Tibial artery (tissue), 4 donors: Measurements from ENCODE around the gene MDN1.

ENCODE experiments used
- DNase-seq, 2 donors: peaks; one replicate each; pipeline ENCODE4 v3.0.0-alpha.2; 2019
- H3K27ac ChIP-seq, 2 donors: fragments of 200-600 bp; sonication (generic) in 1 of 2; 1 replicate in 1 of 2; 2 replicates in 1 of 2; pipeline ENCODE4 v1.5.1; 2018 to 2019; ENCODE audit warnings: mild to moderate bottlenecking in 1 of 2
- H3K27me3 ChIP-seq, 2 donors: fragments of 200-600 bp; sonication (generic) in 1 of 2; one replicate each; pipeline versions ENCODE4 v1.5.1 to v1.6.0; 2016 to 2019
- H3K36me3 ChIP-seq, 3 donors: fragments of 200-600 bp; sonication (generic) in 2 of 3; one replicate each; pipeline ENCODE4 v1.5.1; 2016 to 2019; ENCODE audit warnings: mild to moderate bottlenecking in 2 of 3
- H3K4me1 ChIP-seq, 4 donors: fragments of 200-600 bp; sonication (generic) in 2 of 4; 1 replicate in 3 of 4; 2 replicates in 1 of 4; pipeline ENCODE4 v1.5.1; 2016 to 2019
- H3K4me3 ChIP-seq, 2 donors: fragments of 200-600 bp; sonication (generic) in 1 of 2; 1 replicate in 1 of 2; 2 replicates in 1 of 2; pipeline ENCODE4 v1.5.1; 2018 to 2019; ENCODE audit warnings: mild to moderate bottlenecking in 2 of 2
- H3K9me3 ChIP-seq, 3 donors: fragments of 200-600 bp; sonication (generic) in 1 of 3; one replicate each; pipeline ENCODE4 v1.5.1; 2016 to 2019
- intact Hi-C: fragments of 100-400 bp; cut with DNase I; formaldehyde crosslinking; loops from one replicate; pipeline ENCODE4 v1.15.0; 2023; ENCODE audit warnings: low total_unique reads
- TF ChIP-seq, protein P1 (sequence below), 2 experiments: fragments of 200-600 bp in 1 of 2; fragments of 450-650 bp in 1 of 2; IDR thresholded peaks; one replicate each; pipeline ENCODE4 v1.5.1; 2017 to 2019; ENCODE audit warnings: antibody characterized with exemption in 2 of 2, mild to moderate bottlenecking in 1 of 2, moderate library complexity in 1 of 2

Gene MDN1

GRCh38 chr6:89670935-89671565, 148.5 kb downstream of the MDN1 start:
- Histone ChIP-seq H3K27ac (peak overlapping the region in 1 of 2 donors; percentile 4), H3K4me3 (no peak overlapping the region), H3K36me3 (peaks cover 34 to 64% (median 58%) of the 10 kb centered on the region in 3 donors), H3K27me3 (no peaks in the 10 kb centered on the region), H3K4me1 (peaks cover 0 to 40% (median 4%) of the 10 kb centered on the region in 4 donors), H3K9me3 (no peaks in the 10 kb centered on the region)
- intact Hi-C loops, result no loop called here
- TF ChIP-seq, protein P1, sequence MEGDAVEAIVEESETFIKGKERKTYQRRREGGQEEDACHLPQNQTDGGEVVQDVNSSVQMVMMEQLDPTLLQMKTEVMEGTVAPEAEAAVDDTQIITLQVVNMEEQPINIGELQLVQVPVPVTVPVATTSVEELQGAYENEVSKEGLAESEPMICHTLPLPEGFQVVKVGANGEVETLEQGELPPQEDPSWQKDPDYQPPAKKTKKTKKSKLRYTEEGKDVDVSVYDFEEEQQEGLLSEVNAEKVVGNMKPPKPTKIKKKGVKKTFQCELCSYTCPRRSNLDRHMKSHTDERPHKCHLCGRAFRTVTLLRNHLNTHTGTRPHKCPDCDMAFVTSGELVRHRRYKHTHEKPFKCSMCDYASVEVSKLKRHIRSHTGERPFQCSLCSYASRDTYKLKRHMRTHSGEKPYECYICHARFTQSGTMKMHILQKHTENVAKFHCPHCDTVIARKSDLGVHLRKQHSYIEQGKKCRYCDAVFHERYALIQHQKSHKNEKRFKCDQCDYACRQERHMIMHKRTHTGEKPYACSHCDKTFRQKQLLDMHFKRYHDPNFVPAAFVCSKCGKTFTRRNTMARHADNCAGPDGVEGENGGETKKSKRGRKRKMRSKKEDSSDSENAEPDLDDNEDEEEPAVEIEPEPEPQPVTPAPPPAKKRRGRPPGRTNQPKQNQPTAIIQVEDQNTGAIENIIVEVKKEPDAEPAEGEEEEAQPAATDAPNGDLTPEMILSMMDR (IDR thresholded peaks at IDR 0.05), result no peak
- no peak for DNase-seq

DNA sequence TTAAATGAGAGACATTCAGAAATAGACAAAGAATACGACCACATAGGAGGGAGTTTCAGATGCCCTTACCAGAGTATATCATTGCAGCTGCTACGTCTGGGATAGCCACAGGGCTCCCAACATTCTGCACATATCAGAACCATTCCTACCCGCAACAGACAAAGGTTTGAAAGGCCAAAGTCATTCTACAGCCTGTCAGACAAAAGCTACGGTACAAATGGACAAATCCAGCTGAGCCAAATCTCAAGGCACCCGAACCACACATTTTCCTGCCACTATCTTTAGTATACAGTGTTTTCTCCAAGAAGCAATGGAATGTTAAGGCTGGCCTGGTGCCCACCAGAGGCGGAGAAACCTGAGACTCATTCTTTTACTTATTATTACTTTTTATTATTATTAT, 150.6 kb downstream of the MDN1 start:
- Histone ChIP-seq H3K27me3 (no peaks in the 10 kb centered on the region), H3K27ac (peak overlapping the region in 1 of 2 donors; percentile 40), H3K4me1 (peaks cover 0 to 38% (median 2%) of the 10 kb centered on the region in 4 donors), H3K4me3 (no peak overlapping the region), H3K9me3 (no peaks in the 10 kb centered on the region), H3K36me3 (peaks cover 18 to 58% (median 54%) of the 10 kb centered on the region in 3 donors)
- intact Hi-C loops, result no loop called here
- DNase-seq, result no peak
- TF ChIP-seq, protein P1 (IDR thresholded peaks at IDR 0.05), result no peak

DNA sequence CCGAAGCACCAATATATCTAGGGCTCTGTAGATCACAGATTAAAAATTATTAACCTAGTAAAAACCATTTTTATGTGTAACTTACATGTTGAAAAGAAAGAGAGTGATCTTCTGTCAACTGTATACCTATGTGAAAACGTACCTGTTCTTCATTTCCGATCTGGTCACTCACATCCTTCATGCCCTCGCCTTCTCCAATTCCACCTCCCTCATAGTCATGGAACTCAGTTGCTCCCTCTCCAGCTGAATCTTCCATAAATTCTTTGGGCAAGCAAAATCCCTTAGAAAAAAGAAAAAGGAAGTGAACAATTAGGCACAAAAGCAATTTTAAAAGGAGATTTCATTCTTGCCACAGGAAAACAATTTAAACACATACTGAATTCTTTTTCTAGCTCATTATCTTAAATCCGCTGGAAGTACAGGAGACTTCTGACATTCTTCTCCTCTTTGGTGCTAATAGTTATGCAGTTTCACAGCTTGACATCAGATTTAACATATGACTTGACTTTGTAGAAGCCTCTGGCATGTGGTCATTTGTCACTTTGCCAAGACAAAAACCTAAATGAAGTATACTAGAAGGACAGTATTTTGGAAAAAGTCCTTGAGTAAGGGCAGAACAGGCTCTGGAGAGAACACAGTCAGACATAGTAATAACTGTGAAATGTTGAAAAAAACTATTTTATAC, 151.6 kb downstream of the MDN1 start:
- Histone ChIP-seq H3K27me3 (no peaks in the 10 kb centered on the region), H3K4me3 (no peak overlapping the region), H3K36me3 (peaks cover 17 to 58% (median 54%) of the 10 kb centered on the region in 3 donors), H3K9me3 (no peaks in the 10 kb centered on the region), H3K4me1 (peaks cover 0 to 38% (median 2%) of the 10 kb centered on the region in 4 donors), H3K27ac (peak overlapping the region in 1 of 2 donors; percentile 40)
- TF ChIP-seq, protein P1 (IDR thresholded peaks at IDR 0.05), result no peak
- intact Hi-C loops, result no loop called here
- no peak for DNase-seq

DNA sequence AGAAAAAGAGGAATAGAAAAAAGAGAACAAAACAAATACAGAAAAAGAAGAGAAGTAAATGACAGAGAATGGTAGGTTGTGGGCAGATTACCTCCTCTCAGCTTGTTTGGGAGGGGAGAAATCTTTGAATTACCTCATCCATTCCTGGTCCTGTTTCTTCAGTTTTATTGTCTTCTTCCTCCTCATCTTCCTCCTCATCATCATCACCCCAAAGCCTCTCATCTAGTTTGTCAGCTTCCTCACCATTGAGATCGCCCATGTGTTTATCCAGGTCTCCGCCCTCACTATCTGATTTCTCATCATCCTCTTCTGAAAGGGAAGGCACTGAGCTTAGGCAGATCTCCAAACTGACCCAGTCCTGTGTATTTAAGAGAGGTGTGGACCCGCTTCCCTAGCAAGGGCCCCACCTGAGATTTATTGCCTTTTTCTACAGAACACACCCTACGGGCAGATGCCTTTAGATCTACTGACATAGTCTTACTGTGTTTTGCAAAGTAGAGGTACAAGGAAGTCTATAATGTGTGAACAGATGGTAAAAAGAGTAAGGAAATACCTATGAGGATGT, 156.9 kb downstream of the MDN1 start:
- intact Hi-C loops, result no loop called here
- peaks cover 47 to 77% (median 72%) of the 10 kb centered on the region in 3 donors for H3K36me3 ChIP-seq

DNA sequence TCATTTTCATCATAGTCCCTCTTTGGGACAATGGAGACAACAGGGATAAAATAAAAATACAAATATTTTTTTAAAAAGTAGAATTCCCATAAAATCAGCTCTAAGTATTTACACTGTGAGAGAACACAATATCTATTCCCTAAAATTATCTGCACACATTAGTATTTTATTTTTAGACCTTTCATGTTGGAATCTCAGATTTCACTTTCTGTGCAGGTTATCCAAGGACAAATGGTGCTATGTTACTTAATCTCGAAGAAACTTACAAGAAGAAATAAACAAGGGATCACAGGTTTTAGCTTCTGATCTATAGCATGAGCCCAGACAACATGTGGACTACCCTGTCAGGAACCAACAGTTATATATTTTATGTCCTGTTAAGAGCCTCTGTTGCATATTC, 158.0 kb downstream of the MDN1 start:
- intact Hi-C loops, result no loop called here
- Histone ChIP-seq H3K9me3 (no peaks in the 10 kb centered on the region), H3K4me1 (no peaks in the 10 kb centered on the region), H3K4me3 (no peak overlapping the region), H3K27me3 (no peaks in the 10 kb centered on the region), H3K36me3 (peaks cover 56 to 89% (median 81%) of the 10 kb centered on the region in 3 donors), H3K27ac (no peak overlapping the region)
- DNase-seq, result no peak
- TF ChIP-seq, protein P1 (IDR thresholded peaks at IDR 0.05), result no peak

More for the DNA sequence above, 156.9 kb downstream of the MDN1 start:
- TF ChIP-seq, protein P1 (IDR thresholded peaks at IDR 0.05), result no peak
- no peaks in the 10 kb centered on the region for H3K9me3 ChIP-seq
- H3K27me3 ChIP-seq, result no peaks in the 10 kb centered on the region
- no peak overlapping the region for H3K27ac ChIP-seq
- DNase-seq, result no peak
- peaks cover 0 to 7% (median 0%) of the 10 kb centered on the region in 4 donors for H3K4me1 ChIP-seq
- no peak overlapping the region for H3K4me3 ChIP-seq
